Measurements from ENCODE around the gene RRP1B.

RRP1B gene

GRCh38 chr21:43733060-43733459 lies 73.7 kb downstream of the RRP1B start:
- Histone ChIP-seq H3K4me2 (peak overlapping the region; percentile 76 to 100 (median 93)), H3K4me1 (peaks cover 58 to 99% (median 94%) of the 10 kb centered on the region in 10 experiments)

GRCh38 chr21:43733529-43734071 lies 74.2 kb downstream of the RRP1B start:
- Histone ChIP-seq H3K4me3 (no peak overlapping the region; a peak in 1 of 20 replicates), H3K9me3 (replicated peaks in 1 of 11) (peaks cover 0 to 12% (median 0%) of the 10 kb centered on the region in 11 experiments; a peak in 6 of 22 replicates), H3K4me1 (peaks cover 55 to 97% (median 88%) of the 10 kb centered on the region in 10 experiments), H3K36me3 (peaks cover 0 to 79% (median 54%) of the 10 kb centered on the region in 11 experiments; a peak in 19 of 22 replicates), H3K27ac (peak overlapping the region in 2 of 11 experiments; percentile 14 to 38; a peak in 1 of 22 replicates), H3K9ac (peak overlapping the region in 7 of 11 experiments; percentile 3 to 50 (median 20); a peak in 4 of 22 replicates), H4K20me1 (peaks cover 61 to 95% (median 81%) of the 10 kb centered on the region in 11 experiments), H3K4me2 (peak overlapping the region; percentile 76 to 100 (median 85)), H3K27me3 (peaks cover 0 to 6% (median 0%) of the 10 kb centered on the region in 11 experiments; a peak in 3 of 22 replicates)
- TF ChIP-seq Cebpa-rat (IDR thresholded peaks at IDR 0.05), result no peak

More at GRCh38 chr21:43733060-43733459, 73.7 kb downstream of the RRP1B start:
- no peak for TF ChIP-seq Cebpa-rat (IDR thresholded peaks at IDR 0.05)
- Histone ChIP-seq H3K27me3 (peaks cover 0 to 6% (median 0%) of the 10 kb centered on the region in 11 experiments; a peak in 3 of 22 replicates), H3K9ac (peak overlapping the region in 5 of 11 experiments; percentile 9 to 50 (median 20); a peak in 3 of 22 replicates), H3K9me3 (replicated peaks in 1 of 11) (peaks cover 0 to 12% (median 0%) of the 10 kb centered on the region in 11 experiments; a peak in 6 of 22 replicates), H3K4me3 (no peak overlapping the region; a peak in 1 of 20 replicates), H4K20me1 (peaks cover 61 to 90% (median 76%) of the 10 kb centered on the region in 11 experiments), H3K36me3 (peaks cover 0 to 74% (median 49%) of the 10 kb centered on the region in 11 experiments; a peak in 19 of 22 replicates), H3K27ac (peak overlapping the region in 2 of 11 experiments; percentile 14 to 38; a peak in 1 of 22 replicates)

GRCh38 chr21:43734131-43734927 lies 75.0 kb downstream of the RRP1B start:
- peaks cover 0 to 12% (median 0%) of the 10 kb centered on the region in 11 experiments; a peak in 6 of 22 replicates for H3K9me3 ChIP-seq (replicated peaks in 1 of 11)
- H3K4me3 ChIP-seq, result no peak overlapping the region; a peak in 2 of 20 replicates
- H4K20me1 ChIP-seq, result peaks cover 58 to 98% (median 87%) of the 10 kb centered on the region in 11 experiments
- peak overlapping the region in 7 of 11 experiments; percentile 7 to 59 (median 45); a peak in 10 of 22 replicates for H3K9ac ChIP-seq
- H3K4me2 ChIP-seq, result peak overlapping the region; percentile 76 to 100 (median 85)
- peaks cover 55 to 97% (median 86%) of the 10 kb centered on the region in 10 experiments for H3K4me1 ChIP-seq
- H3K27me3 ChIP-seq, result peaks cover 0 to 6% (median 0%) of the 10 kb centered on the region in 11 experiments; a peak in 3 of 22 replicates
- no peak for TF ChIP-seq Cebpa-rat (IDR thresholded peaks at IDR 0.05)
- H3K27ac ChIP-seq, result 0 out of 22 replicates have a peak overlapping the region, but pooled peaks of 1 of the 11 experiments have one; percentile 3
- peaks cover 0 to 82% (median 59%) of the 10 kb centered on the region in 11 experiments; a peak in 19 of 22 replicates for H3K36me3 ChIP-seq

- Histone ChIP-seq H3K36me3 (peaks cover 0 to 85% (median 62%) of the 10 kb centered on the region in 11 experiments; a peak in 19 of 22 replicates), H3K4me3 (no peak overlapping the region; a peak in 1 of 20 replicates), H3K27me3 (peaks cover 0 to 6% (median 0%) of the 10 kb centered on the region in 11 experiments; a peak in 3 of 22 replicates), H3K4me1 (peaks cover 53 to 97% (median 83%) of the 10 kb centered on the region in 10 experiments), H3K9ac (peak overlapping the region in 9 of 11 experiments; percentile 3 to 59 (median 34); a peak in 11 of 22 replicates), H3K9me3 (replicated peaks in 1 of 11) (peaks cover 0 to 12% (median 0%) of the 10 kb centered on the region in 11 experiments; a peak in 6 of 22 replicates), H3K27ac (no peak overlapping the region), H4K20me1 (peaks cover 59 to 98% (median 92%) of the 10 kb centered on the region in 11 experiments), H3K4me2 (peak overlapping the region; percentile 76 to 100 (median 85))
- TF ChIP-seq Cebpa-rat (IDR thresholded peaks at IDR 0.05), result no peak
Observed at GRCh38 chr21:43734928-43735229, 75.5 kb downstream of the RRP1B start.

GRCh38 chr21:43735236-43736091 lies 76.1 kb downstream of the RRP1B start:
- Histone ChIP-seq H3K4me3 (no peak overlapping the region; a peak in 2 of 20 replicates), H4K20me1 (peaks cover 64 to 100% (median 96%) of the 10 kb centered on the region in 11 experiments), H3K9me3 (replicated peaks in 1 of 11) (peaks cover 0 to 12% (median 0%) of the 10 kb centered on the region in 11 experiments; a peak in 6 of 22 replicates), H3K27me3 (peaks cover 0 to 6% (median 0%) of the 10 kb centered on the region in 11 experiments; a peak in 3 of 22 replicates), H3K4me1 (peaks cover 56 to 97% (median 83%) of the 10 kb centered on the region in 10 experiments), H3K27ac (no peak overlapping the region; a peak in 1 of 22 replicates), H3K9ac (peak overlapping the region in 9 of 11 experiments; percentile 3 to 59 (median 32); a peak in 10 of 22 replicates), H3K36me3 (peaks cover 0 to 91% (median 68%) of the 10 kb centered on the region in 11 experiments; a peak in 19 of 22 replicates), H3K4me2 (peak overlapping the region; percentile 76 to 100 (median 85))
- TF ChIP-seq Cebpa-rat (IDR thresholded peaks at IDR 0.05), result no peak

GRCh38 chr21:43736224-43736883 lies 77.0 kb downstream of the RRP1B start:
- H3K4me1 ChIP-seq, result peaks cover 59 to 92% (median 76%) of the 10 kb centered on the region in 10 experiments
- H3K27ac ChIP-seq, result no peak overlapping the region
- H3K4me3 ChIP-seq, result 0 out of 20 replicates have a peak overlapping the region, but pooled peaks of 1 of the 10 experiments have one; percentile 2
- peaks cover 0 to 86% (median 63%) of the 10 kb centered on the region in 11 experiments; a peak in 19 of 22 replicates for H3K36me3 ChIP-seq
- H3K9ac ChIP-seq, result 0 out of 22 replicates have a peak overlapping the region, but pooled peaks of 1 of the 11 experiments have one; percentile 34
- peaks cover 60 to 95% (median 91%) of the 10 kb centered on the region in 11 experiments for H4K20me1 ChIP-seq
- H3K9me3 ChIP-seq (replicated peaks in 1 of 11), result peaks cover 0 to 12% (median 0%) of the 10 kb centered on the region in 11 experiments; a peak in 6 of 22 replicates
- no peak for TF ChIP-seq Cebpa-rat (IDR thresholded peaks at IDR 0.05)
- H3K4me2 ChIP-seq, result peak overlapping the region; percentile 76 to 100 (median 85)
- peaks cover 0 to 6% (median 0%) of the 10 kb centered on the region in 11 experiments; a peak in 3 of 22 replicates for H3K27me3 ChIP-seq
